PC-3 (cell line): ENCODE data around the gene ROCK2. TPM values are rescaled to one million over a fixed set of nuclear protein-coding genes. Genes with fewer than 3 reads are reported as not detected.

Source experiments
- ATAC-seq: fragments of 200-7000 bp; cut with Tn5 transposase; 2 replicates; pipeline ENCODE4 v1.9.1; 2020; ENCODE audit warnings: mild to moderate bottlenecking, moderate library complexity
- BruUV-seq: library from RNA; stranded (reverse); fragments of 400-500 nt; replicated peaks from 2 replicates; lab custom pipeline; 2021; lab: Mats Ljungman, UMichigan
- CTCF ChIA-PET: fragments of 300-600 bp; sonication (Branson Sonifier 250); formaldehyde crosslinking; loops from one replicate; lab custom pipeline; 2022; ENCODE audit warnings: antibody characterized with exemption; lab: Charles Lee
- POLR2A ChIA-PET: fragments of 300-600 bp; sonication (Branson Sonifier 250); formaldehyde crosslinking; loops from one replicate; lab custom pipeline; 2022; ENCODE audit warnings: antibody characterized with exemption; ENCODE audit not compliant: unreplicated experiment; lab: Charles Lee
- DNase-seq: peaks from one replicate; pipeline ENCODE4 v3.0.0-alpha.2; 2015
- H2AFZ ChIP-seq: fragments of 300-600 bp; sonication (generic); 2 replicates; pipeline ENCODE4 v1.6.0; 2016; ENCODE audit warnings: antibody characterized with exemption, low read length
- H3F3A ChIP-seq: fragments of 300-600 bp; sonication (generic); one replicate; pipeline ENCODE4 v1.6.0; 2017; ENCODE audit warnings: antibody characterized with exemption, low read length, control low read depth, mild to moderate bottlenecking; ENCODE audit not compliant: unreplicated experiment
- H3K27ac ChIP-seq: fragments of 300-600 bp; sonication (generic); 2 replicates; pipeline ENCODE4 v1.5.1; 2016; ENCODE audit warnings: mild to moderate bottlenecking, low read length
- H3K27me3 ChIP-seq: fragments of 300-600 bp; sonication (generic); 2 replicates; pipeline ENCODE4 v1.6.1; 2016; ENCODE audit warnings: low read length, mixed read lengths
- H3K36me3 ChIP-seq: fragments of 300-600 bp; sonication (generic); 2 replicates; pipeline ENCODE4 v1.6.1; 2016; ENCODE audit warnings: low read depth, mixed run types, low read length, mixed read lengths
- H3K4me1 ChIP-seq: fragments of 300-600 bp; sonication (generic); 2 replicates; pipeline ENCODE4 v1.5.1; 2016; ENCODE audit warnings: low read length; ENCODE audit not compliant: insufficient read depth
- H3K4me2 ChIP-seq: fragments of 300-600 bp; sonication (generic); 2 replicates; pipeline ENCODE4 v1.6.0; 2016; ENCODE audit warnings: low read length
- H3K4me3 ChIP-seq: fragments of 300-600 bp; sonication (generic); 2 replicates; pipeline ENCODE4 v1.5.1; 2016; ENCODE audit warnings: mild to moderate bottlenecking, low read length, mixed read lengths
- H3K79me2 ChIP-seq: fragments of 300-600 bp; sonication (generic); 2 replicates; pipeline ENCODE4 v1.6.1; 2017; ENCODE audit warnings: low read length, mixed read lengths
- H3K9ac ChIP-seq: fragments of 300-600 bp; sonication (generic); 2 replicates; pipeline ENCODE4 v1.6.0; 2016; ENCODE audit warnings: mild to moderate bottlenecking, low read length
- H3K9me2 ChIP-seq: fragments of 300-600 bp; sonication (generic); replicated peaks from 2 replicates; pipeline ENCODE4 v1.6.1; 2016; ENCODE audit warnings: mixed run types, low read length, mixed read lengths
- H3K9me3 ChIP-seq: fragments of 300-600 bp; sonication (generic); 2 replicates; pipeline ENCODE4 v1.6.1; 2016; ENCODE audit warnings: low read length, mixed read lengths
- H4K20me1 ChIP-seq: fragments of 300-600 bp; sonication (generic); 2 replicates; pipeline ENCODE4 v1.6.1; 2016; ENCODE audit warnings: low read length, mixed read lengths
- EZH2 ChIP-seq: fragments of 300-600 bp; sonication (generic); IDR thresholded peaks from one replicate; pipeline ENCODE4 v1.6.1; 2017; ENCODE audit warnings: antibody characterized with exemption, mild to moderate bottlenecking, low read length; ENCODE audit not compliant: unreplicated experiment
- EZH2phosphoT487 ChIP-seq: fragments of 300-600 bp; sonication (generic); IDR thresholded peaks from 2 replicates; pipeline ENCODE4 v1.6.1; 2018; ENCODE audit warnings: mild to moderate bottlenecking, antibody characterized with exemption, low read length, borderline replicate concordance
- intact Hi-C: fragments of 100-400 bp; cut with micrococcal nuclease; formaldehyde crosslinking; loops from 2 replicates; pipeline ENCODE4 v1.9.0; 2023
- total RNA-seq: library from RNA; depleted of rRNA; stranded (reverse); fragments of >200 nt; gene quantifications from 2 replicates; pipeline ENCODE4 v1.2.3, GENCODE V29; 2014
- TF ChIP-seq, protein P1 (sequence below): fragments of 300-600 bp; sonication (generic); conservative IDR thresholded peaks from 2 replicates; pipeline ENCODE4 v1.5.1; 2017; ENCODE audit warnings: antibody characterized with exemption, low read depth, mild to moderate bottlenecking, low read length

ROCK2 gene
- total RNA-seq, 1 experiment from 2014 or later = 35.3 TPM

DNA sequence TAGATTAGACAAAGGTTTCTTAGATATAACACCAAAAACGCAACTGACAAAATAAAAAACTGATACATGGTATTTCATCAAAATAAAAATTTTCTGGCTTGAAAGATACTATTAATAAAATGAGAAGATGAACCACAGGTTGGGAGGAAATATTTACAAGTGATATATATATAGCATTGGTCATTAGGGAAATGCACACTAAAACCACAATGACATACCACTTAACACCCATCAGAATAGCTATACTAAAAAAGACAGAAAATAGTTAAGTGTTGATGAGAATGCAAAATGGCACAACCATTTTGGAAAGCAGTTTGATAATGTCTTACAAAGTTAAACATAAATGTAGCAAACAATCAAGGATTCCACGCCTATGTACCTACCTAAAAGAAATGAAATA, 105.3 kb downstream of the ROCK2 start:
- peaks cover 31% of the 10 kb centered on the region for H3K79me2 ChIP-seq
- no peaks in the 10 kb centered on the region; the same call in none of the 2 replicates for H4K20me1 ChIP-seq
- no TSS peak for BruUV-seq
- H3K36me3 ChIP-seq = peaks cover 13% of the 10 kb centered on the region; the same call in 1 of the 2 replicates
- H3K4me1 ChIP-seq = peaks cover 7% of the 10 kb centered on the region
- intact Hi-C loops = loop anchor here (5.0 kb wide), 1 partner anchor 48 kb away; no protein-coding TSS in a partner anchor
- no peak overlapping the region for H3K4me2 ChIP-seq
- ATAC-seq = no peak
- H3K9me2 ChIP-seq = no peaks in the 10 kb centered on the region
- DNase-seq = no peak
- H3K9me3 ChIP-seq = no peaks in the 10 kb centered on the region
- no peak overlapping the region for H3K9ac ChIP-seq
- H3K4me3 ChIP-seq = no peak overlapping the region
- TF ChIP-seq EZH2 = no peak
- TF ChIP-seq EZH2phosphoT487 = no peak
- TF ChIP-seq, protein P1, sequence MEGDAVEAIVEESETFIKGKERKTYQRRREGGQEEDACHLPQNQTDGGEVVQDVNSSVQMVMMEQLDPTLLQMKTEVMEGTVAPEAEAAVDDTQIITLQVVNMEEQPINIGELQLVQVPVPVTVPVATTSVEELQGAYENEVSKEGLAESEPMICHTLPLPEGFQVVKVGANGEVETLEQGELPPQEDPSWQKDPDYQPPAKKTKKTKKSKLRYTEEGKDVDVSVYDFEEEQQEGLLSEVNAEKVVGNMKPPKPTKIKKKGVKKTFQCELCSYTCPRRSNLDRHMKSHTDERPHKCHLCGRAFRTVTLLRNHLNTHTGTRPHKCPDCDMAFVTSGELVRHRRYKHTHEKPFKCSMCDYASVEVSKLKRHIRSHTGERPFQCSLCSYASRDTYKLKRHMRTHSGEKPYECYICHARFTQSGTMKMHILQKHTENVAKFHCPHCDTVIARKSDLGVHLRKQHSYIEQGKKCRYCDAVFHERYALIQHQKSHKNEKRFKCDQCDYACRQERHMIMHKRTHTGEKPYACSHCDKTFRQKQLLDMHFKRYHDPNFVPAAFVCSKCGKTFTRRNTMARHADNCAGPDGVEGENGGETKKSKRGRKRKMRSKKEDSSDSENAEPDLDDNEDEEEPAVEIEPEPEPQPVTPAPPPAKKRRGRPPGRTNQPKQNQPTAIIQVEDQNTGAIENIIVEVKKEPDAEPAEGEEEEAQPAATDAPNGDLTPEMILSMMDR = no peak
- H2AFZ ChIP-seq = no peak overlapping the region
- no peaks in the 10 kb centered on the region for H3K27me3 ChIP-seq
- H3K27ac ChIP-seq = no peak overlapping the region
- no peaks in the 10 kb centered on the region for H3F3A ChIP-seq
- ChIA-PET POLR2A (no interaction called here), CTCF (no interaction called here)

DNA sequence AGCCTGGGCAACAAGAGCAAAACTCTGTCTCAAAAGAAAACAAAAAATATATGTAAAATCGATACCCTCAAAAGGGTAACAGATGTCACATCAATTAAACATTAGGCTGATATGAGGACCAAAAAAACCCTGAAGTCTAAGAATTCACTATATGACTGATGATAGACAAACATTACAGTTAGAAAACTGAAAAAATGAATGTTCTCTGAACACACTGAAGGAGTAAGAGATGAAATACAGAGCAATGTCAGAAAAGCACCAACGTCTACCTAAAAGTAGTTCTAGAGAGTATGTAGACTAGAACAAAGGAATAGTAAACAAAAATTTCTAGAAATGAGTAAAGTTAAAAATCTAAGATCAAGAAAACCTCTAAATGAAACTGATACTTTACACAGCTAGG, 107.3 kb downstream of the ROCK2 start:
- DNase-seq (no peak), ATAC-seq (no peak)
- no peaks in the 10 kb centered on the region for H3F3A ChIP-seq
- H3K4me3 ChIP-seq = no peak overlapping the region
- ChIA-PET CTCF (no interaction called here), POLR2A (interaction anchor here (0.7 kb wide), 1 partner anchor 92 kb away, joined by 7 read pairs; no protein-coding TSS in a partner anchor)
- H2AFZ ChIP-seq = no peak overlapping the region
- H3K27me3 ChIP-seq = no peaks in the 10 kb centered on the region
- H3K9ac ChIP-seq = no peak overlapping the region
- BruUV-seq = no TSS peak
- TF ChIP-seq EZH2phosphoT487 (no peak), EZH2 (no peak)
- TF ChIP-seq, protein P1 = no peak
- H3K9me2 ChIP-seq = no peaks in the 10 kb centered on the region
- peaks cover 7% of the 10 kb centered on the region for H3K4me1 ChIP-seq
- H3K9me3 ChIP-seq = no peaks in the 10 kb centered on the region
- no peak overlapping the region for H3K27ac ChIP-seq
- H3K79me2 ChIP-seq = peaks cover 30% of the 10 kb centered on the region
- peaks cover 6% of the 10 kb centered on the region; the same call in 1 of the 2 replicates for H3K36me3 ChIP-seq
- intact Hi-C loops = loop anchor here (5.0 kb wide), 1 partner anchor 50 kb away; no protein-coding TSS in a partner anchor
- no peak overlapping the region for H3K4me2 ChIP-seq
- H4K20me1 ChIP-seq = no peaks in the 10 kb centered on the region; the same call in none of the 2 replicates

DNA sequence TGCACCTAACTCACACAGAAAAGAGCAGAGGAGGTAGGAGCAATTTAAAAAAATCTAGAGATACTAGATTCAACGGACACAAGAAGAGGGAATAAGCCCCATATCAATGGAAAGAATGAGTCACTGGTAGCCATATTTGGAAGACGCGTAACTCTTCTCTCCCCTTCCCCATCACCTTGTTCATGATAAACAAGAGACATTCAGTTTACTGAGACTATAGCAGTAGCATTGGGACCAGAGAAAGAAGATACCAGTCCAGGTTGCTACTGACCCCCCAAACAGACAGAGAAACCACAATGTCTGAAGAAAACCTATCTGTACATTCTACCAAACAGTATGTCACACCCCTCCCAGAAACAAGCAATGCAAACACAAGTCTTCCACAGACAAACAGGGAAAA, 108.1 kb downstream of the ROCK2 start:
- no peaks in the 10 kb centered on the region for H3K9me2 ChIP-seq
- H3K27ac ChIP-seq = no peak overlapping the region
- ATAC-seq (no peak), DNase-seq (no peak)
- intact Hi-C loops = loop anchor here (5.0 kb wide), 1 partner anchor 51 kb away; no protein-coding TSS in a partner anchor
- H3K27me3 ChIP-seq = no peaks in the 10 kb centered on the region
- TF ChIP-seq, protein P1 = no peak
- TF ChIP-seq EZH2phosphoT487 = no peak
- TF ChIP-seq EZH2 = no peak
- H2AFZ ChIP-seq = no peak overlapping the region
- H3K4me2 ChIP-seq = no peak overlapping the region
- no peak overlapping the region for H3K9ac ChIP-seq
- POLR2A ChIA-PET = no interaction called here
- peaks cover 7% of the 10 kb centered on the region for H3K4me1 ChIP-seq
- H4K20me1 ChIP-seq = no peaks in the 10 kb centered on the region; the same call in none of the 2 replicates
- peaks cover 3% of the 10 kb centered on the region; the same call in 1 of the 2 replicates for H3K36me3 ChIP-seq
- H3F3A ChIP-seq = no peaks in the 10 kb centered on the region
- H3K79me2 ChIP-seq = peaks cover 30% of the 10 kb centered on the region
- BruUV-seq = no TSS peak
- CTCF ChIA-PET = no interaction called here
- no peaks in the 10 kb centered on the region for H3K9me3 ChIP-seq
- no peak overlapping the region for H3K4me3 ChIP-seq
